ENCODE data around the gene SLC25A19. TPM values are rescaled to one million over a fixed set of nuclear protein-coding genes. Genes with fewer than 3 reads are reported as not detected.
A peak's percentile ranks its signal among the peaks of the same experiment; 100 is the strongest.

Gene SLC25A19
- total and polyA plus RNA-seq, 9 of the 15 experiments (the other 6 are each of a cell fraction or from before 2014, with no cell fraction given): 33.4 to 76.6 (median 55.3) TPM

DNA sequence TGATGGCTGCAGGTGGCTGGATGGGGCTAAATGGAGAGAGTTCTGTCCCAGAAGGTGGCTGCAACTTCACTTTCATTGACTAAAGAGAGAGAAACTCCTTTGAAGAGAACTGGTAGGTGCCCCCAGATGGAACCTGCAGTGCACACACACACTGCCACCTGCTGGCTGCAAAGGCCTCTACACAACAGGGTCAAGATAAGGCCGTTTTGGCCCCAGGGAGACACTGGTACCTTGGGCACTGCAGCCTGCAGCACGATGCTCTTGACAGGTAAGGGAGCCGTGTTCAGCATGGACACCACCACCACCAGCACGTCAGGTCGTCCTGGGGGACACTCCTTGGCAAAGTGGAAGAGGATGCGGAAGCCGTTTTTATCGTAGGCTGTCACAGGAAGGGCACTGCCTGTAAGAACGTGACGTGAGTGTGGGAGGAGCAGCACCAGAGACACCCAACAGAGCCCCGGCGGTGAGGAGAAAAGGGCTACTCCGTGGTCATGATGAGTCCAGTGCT, 50.5 kb downstream of the SLC25A19 start (continued):
- TF ChIP-seq, protein P1, sequence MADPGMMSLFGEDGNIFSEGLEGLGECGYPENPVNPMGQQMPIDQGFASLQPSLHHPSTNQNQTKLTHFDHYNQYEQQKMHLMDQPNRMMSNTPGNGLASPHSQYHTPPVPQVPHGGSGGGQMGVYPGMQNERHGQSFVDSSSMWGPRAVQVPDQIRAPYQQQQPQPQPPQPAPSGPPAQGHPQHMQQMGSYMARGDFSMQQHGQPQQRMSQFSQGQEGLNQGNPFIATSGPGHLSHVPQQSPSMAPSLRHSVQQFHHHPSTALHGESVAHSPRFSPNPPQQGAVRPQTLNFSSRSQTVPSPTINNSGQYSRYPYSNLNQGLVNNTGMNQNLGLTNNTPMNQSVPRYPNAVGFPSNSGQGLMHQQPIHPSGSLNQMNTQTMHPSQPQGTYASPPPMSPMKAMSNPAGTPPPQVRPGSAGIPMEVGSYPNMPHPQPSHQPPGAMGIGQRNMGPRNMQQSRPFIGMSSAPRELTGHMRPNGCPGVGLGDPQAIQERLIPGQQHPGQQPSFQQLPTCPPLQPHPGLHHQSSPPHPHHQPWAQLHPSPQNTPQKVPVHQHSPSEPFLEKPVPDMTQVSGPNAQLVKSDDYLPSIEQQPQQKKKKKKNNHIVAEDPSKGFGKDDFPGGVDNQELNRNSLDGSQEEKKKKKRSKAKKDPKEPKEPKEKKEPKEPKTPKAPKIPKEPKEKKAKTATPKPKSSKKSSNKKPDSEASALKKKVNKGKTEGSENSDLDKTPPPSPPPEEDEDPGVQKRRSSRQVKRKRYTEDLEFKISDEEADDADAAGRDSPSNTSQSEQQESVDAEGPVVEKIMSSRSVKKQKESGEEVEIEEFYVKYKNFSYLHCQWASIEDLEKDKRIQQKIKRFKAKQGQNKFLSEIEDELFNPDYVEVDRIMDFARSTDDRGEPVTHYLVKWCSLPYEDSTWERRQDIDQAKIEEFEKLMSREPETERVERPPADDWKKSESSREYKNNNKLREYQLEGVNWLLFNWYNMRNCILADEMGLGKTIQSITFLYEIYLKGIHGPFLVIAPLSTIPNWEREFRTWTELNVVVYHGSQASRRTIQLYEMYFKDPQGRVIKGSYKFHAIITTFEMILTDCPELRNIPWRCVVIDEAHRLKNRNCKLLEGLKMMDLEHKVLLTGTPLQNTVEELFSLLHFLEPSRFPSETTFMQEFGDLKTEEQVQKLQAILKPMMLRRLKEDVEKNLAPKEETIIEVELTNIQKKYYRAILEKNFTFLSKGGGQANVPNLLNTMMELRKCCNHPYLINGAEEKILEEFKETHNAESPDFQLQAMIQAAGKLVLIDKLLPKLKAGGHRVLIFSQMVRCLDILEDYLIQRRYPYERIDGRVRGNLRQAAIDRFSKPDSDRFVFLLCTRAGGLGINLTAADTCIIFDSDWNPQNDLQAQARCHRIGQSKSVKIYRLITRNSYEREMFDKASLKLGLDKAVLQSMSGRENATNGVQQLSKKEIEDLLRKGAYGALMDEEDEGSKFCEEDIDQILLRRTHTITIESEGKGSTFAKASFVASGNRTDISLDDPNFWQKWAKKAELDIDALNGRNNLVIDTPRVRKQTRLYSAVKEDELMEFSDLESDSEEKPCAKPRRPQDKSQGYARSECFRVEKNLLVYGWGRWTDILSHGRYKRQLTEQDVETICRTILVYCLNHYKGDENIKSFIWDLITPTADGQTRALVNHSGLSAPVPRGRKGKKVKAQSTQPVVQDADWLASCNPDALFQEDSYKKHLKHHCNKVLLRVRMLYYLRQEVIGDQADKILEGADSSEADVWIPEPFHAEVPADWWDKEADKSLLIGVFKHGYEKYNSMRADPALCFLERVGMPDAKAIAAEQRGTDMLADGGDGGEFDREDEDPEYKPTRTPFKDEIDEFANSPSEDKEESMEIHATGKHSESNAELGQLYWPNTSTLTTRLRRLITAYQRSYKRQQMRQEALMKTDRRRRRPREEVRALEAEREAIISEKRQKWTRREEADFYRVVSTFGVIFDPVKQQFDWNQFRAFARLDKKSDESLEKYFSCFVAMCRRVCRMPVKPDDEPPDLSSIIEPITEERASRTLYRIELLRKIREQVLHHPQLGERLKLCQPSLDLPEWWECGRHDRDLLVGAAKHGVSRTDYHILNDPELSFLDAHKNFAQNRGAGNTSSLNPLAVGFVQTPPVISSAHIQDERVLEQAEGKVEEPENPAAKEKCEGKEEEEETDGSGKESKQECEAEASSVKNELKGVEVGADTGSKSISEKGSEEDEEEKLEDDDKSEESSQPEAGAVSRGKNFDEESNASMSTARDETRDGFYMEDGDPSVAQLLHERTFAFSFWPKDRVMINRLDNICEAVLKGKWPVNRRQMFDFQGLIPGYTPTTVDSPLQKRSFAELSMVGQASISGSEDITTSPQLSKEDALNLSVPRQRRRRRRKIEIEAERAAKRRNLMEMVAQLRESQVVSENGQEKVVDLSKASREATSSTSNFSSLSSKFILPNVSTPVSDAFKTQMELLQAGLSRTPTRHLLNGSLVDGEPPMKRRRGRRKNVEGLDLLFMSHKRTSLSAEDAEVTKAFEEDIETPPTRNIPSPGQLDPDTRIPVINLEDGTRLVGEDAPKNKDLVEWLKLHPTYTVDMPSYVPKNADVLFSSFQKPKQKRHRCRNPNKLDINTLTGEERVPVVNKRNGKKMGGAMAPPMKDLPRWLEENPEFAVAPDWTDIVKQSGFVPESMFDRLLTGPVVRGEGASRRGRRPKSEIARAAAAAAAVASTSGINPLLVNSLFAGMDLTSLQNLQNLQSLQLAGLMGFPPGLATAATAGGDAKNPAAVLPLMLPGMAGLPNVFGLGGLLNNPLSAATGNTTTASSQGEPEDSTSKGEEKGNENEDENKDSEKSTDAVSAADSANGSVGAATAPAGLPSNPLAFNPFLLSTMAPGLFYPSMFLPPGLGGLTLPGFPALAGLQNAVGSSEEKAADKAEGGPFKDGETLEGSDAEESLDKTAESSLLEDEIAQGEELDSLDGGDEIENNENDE (IDR thresholded peaks at IDR 0.05; ENCODE audit: low read depth, low read length): peak; percentile 40
- TF ChIP-seq CC2D1A (IDR thresholded peaks at IDR 0.05): 0 out of 2 replicates have a peak, but pooled peaks have one; percentile 28
- no peak for TF ChIP-seq MTA1 (IDR thresholded peaks at IDR 0.05; ENCODE audit: borderline replicate concordance)
- TF ChIP-seq CHD2 (IDR thresholded peaks at IDR 0.05; ENCODE audit: low read depth, low read length): no peak
- TF ChIP-seq ZNF75A (CRISPR knock-in tag; IDR thresholded peaks at IDR 0.05): no peak
- TF ChIP-seq POLR2B (IDR thresholded peaks at IDR 0.05; ENCODE audit: low read depth, partially characterized antibody): peak; percentile 28
- peak; percentile 88 to 94 (median 88) for TF ChIP-seq CTCF (IDR thresholded peaks at IDR 0.05 in 2 of 3, conservative IDR thresholded peaks at IDR 0.05 in 1 of 3; ENCODE audit: insufficient read depth in 2 of 3, low read depth in 1 of 3, low read length in 3 of 3)
- TF ChIP-seq HMG20B (CRISPR knock-in tag; IDR thresholded peaks at IDR 0.05): no peak
- TF ChIP-seq CREB1 (IDR thresholded peaks at IDR 0.05): no peak
- no peak for TF ChIP-seq CREB1 (CRISPR knock-in tag; IDR thresholded peaks at IDR 0.05)
- peak; percentile 75 for TF ChIP-seq RB1 (IDR thresholded peaks at IDR 0.05; ENCODE audit: low read depth)
- peak; percentile 70 for TF ChIP-seq MYNN (IDR thresholded peaks at IDR 0.05)
- no peak for TF ChIP-seq MYNN (CRISPR knock-in tag; IDR thresholded peaks at IDR 0.05)
- TF ChIP-seq ETS1 (conservative IDR thresholded peaks at IDR 0.05; ENCODE audit: control insufficient read depth, low read depth, low read length): no peak
